Right cardiac atrium (tissue), 5 donors: Measurements from ENCODE around the gene SENP1. TPM values are rescaled to one million over a fixed set of nuclear protein-coding genes. Genes with fewer than 3 reads are reported as not detected.

Experiments used
- ATAC-seq, 2 donors: fragments of 200-7000 bp; cut with Tn5 transposase; one replicate each; pipeline versions ENCODE4 v1.8.0 to v1.9.1; 2020; ENCODE audit warnings: moderate library complexity in 2 of 2, mild to moderate bottlenecking in 1 of 2
- DNase-seq, 3 donors: peaks; one replicate each; pipeline ENCODE4 v3.0.0-alpha.2; 2020
- H3K27ac ChIP-seq: one replicate; pipeline ENCODE4 v1.5.1; 2013; ENCODE audit warnings: mild to moderate bottlenecking, low read length, control low read depth, moderate library complexity
- H3K27me3 ChIP-seq: one replicate; pipeline ENCODE4 v1.6.1; 2013; ENCODE audit not compliant: control insufficient read depth, insufficient read depth
- H3K4me1 ChIP-seq: one replicate; pipeline ENCODE4 v1.6.1; 2013; ENCODE audit warnings: low read length; ENCODE audit not compliant: control insufficient read depth, insufficient read depth
- H3K4me3 ChIP-seq: one replicate; pipeline ENCODE4 v1.5.1; 2013; ENCODE audit warnings: low read length, control low read depth
- H3K9me3 ChIP-seq: one replicate; pipeline ENCODE4 v1.6.1; 2013; ENCODE audit warnings: low read length; ENCODE audit not compliant: control insufficient read depth
- WGBS: extraction: QIAGEN DNeasy Blood & Tissue Kit; methylation state at CpG from one replicate; pipeline ENCODE4 v1.1.7; 2013; 5-methylcytosine and 5-hydroxymethylcytosine counted together
- intact Hi-C, 4 donors: fragments of 100-400 bp; cut with DNase I; formaldehyde crosslinking; loops; one replicate each; pipeline versions ENCODE4 v1.11.0 to v1.14.0; 2022 to 2023
- long read RNA-seq, 4 donors: library from polyadenylated mRNA; unstranded; transcript quantifications; one replicate each; pipeline ENCODE4 v2.0.0, GENCODE V29; 2020 to 2021
- polyA plus RNA-seq: library from polyadenylated mRNA; stranded (reverse); fragments of 200-250 nt; gene quantifications from one replicate; pipeline ENCODE4 v1.2.3, GENCODE V29; 2013
- total RNA-seq, 4 donors: library from RNA; stranded (reverse); fragmentation: NEBNext Ultra II Directional; extraction: Animal tissue kit (Norgen Biotek cat#: 25700); gene quantifications; one replicate each; pipeline ENCODE4 v1.2.1, GENCODE V29; 2021
- donor health status: healthy with polysubstance abuse.
- donor health status: DM: no; HTN: yes; CAD: no.
- donor health status: DM: no; HTN: no; CAD: no.
- donor health status: DM: no; HTN: yes; CAD: no; lungs with severe emphysema.
- donor health status: DM: yes; HTN: yes; CAD: no.

SENP1 gene
- total RNA-seq (10 to 100 TPM in 1 of 4 donors, 1 to 10 TPM in 3; 7.7 to 12.8 (median 9.0) TPM), polyA plus RNA-seq (2.8 TPM)
- long read RNA-seq, donor 1, full-length matches to known transcripts = 2 of 7 reads
- long read RNA-seq, donor 1, partial matches to known transcripts = 0 of 7 reads
- long read RNA-seq, donor 1, other reads (novel, unspliced or antisense) = 5 of 7 reads
- long read RNA-seq, donor 2, partial matches to known transcripts = 2 of 2 reads
- long read RNA-seq, donor 2, other reads (novel, unspliced or antisense) = 0 of 2 reads
- long read RNA-seq, donor 3, full-length matches to known transcripts = 4 of 9 reads
- long read RNA-seq, donor 3, partial matches to known transcripts = 2 of 9 reads
- long read RNA-seq, donor 3, other reads (novel, unspliced or antisense) = 3 of 9 reads
- long read RNA-seq, donor 4, partial matches to known transcripts = 0 of 1 reads
- long read RNA-seq, donor 4, other reads (novel, unspliced or antisense) = 1 of 1 reads

- Histone ChIP-seq H3K27ac (peak within 1 kb of the TSS; percentile 99), H3K4me3 (peak within 1 kb of the TSS; percentile 95), H3K9me3 (no peaks in the 10 kb centered on the region), H3K27me3 (no peaks in the 10 kb centered on the region), H3K4me1 (peaks cover 3% of the 10 kb centered on the region)
- DNase-seq = peak; percentile 91 to 96 (median 95)
- intact Hi-C loops = loop anchor here in 1 of 4 donors (10.0 kb wide), 1 partner anchor 49 kb away; the partner anchor contains the start of gene ASB8
- peak; percentile 96 to 98 for ATAC-seq
- WGBS = under 1% methylated on average over 53 of the region's 53 CpGs
These were observed at the start of gene SENP1 for GRCh38 chr12:48105867-48106680. Gene SENP1, minus strand, starts transcription at chr12:48106079. Its CDS starts 4,607 bp downstream, at chr12:48101472.

- DNase-seq (no peak), ATAC-seq (peak in 1 of 2 donors; percentile 37)
- no peaks in the 10 kb centered on the region for H3K27me3 ChIP-seq
- H3K9me3 ChIP-seq = no peaks in the 10 kb centered on the region
- H3K27ac ChIP-seq = peak overlapping the region; percentile 35
- H3K4me3 ChIP-seq = no peak overlapping the region
- intact Hi-C loops = loop anchor here in 1 of 4 donors (10.0 kb wide), 1 partner anchor 46 kb away; the partner anchor contains the start of gene SENP1
- WGBS = 90% methylated on average over 2 of the region's 2 CpGs
- H3K4me1 ChIP-seq = peaks cover 2% of the 10 kb centered on the region
These were observed 45.4 kb upstream of the SENP1 start for GRCh38 chr12:48151103-48151771.

DNA sequence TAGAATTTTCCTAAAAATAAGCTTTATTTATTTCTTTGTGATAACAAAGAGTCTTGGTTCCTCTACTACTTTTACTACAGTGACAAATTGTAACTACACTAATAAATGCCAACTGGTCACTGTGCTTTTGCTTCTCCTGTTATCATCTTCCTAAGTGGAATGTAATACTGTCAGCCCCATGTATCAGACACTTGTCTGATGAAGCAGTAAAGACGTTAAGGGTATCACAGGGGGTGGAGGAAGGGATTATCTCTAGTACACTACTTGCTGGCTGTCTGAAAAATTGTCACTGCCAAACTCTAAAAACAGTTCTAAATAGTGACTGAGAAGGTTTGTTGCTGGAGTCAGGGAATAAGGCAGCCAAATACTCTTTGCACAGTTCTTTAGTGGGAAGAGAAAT, 40.1 kb upstream of the SENP1 start:
- no peak for DNase-seq
- WGBS = 17% methylated on average over 1 of the region's 1 CpG
- peak overlapping the region; percentile 64 for H3K27ac ChIP-seq
- no peaks in the 10 kb centered on the region for H3K27me3 ChIP-seq
- H3K4me1 ChIP-seq = peaks cover 2% of the 10 kb centered on the region
- intact Hi-C loops = no loop called here
- no peaks in the 10 kb centered on the region for H3K9me3 ChIP-seq
- no peak overlapping the region for H3K4me3 ChIP-seq
- ATAC-seq = peak; percentile 81 to 89

GRCh38 chr12:48143898-48144297, 38.0 kb upstream of the SENP1 start:
- Histone ChIP-seq H3K9me3 (no peaks in the 10 kb centered on the region), H3K4me3 (no peak overlapping the region), H3K27ac (no peak overlapping the region), H3K27me3 (no peaks in the 10 kb centered on the region), H3K4me1 (no peaks in the 10 kb centered on the region)
- no peak for ATAC-seq
- WGBS = 88% methylated on average over 2 of the region's 2 CpGs
- intact Hi-C loops = no loop called here
- DNase-seq = no peak

DNA sequence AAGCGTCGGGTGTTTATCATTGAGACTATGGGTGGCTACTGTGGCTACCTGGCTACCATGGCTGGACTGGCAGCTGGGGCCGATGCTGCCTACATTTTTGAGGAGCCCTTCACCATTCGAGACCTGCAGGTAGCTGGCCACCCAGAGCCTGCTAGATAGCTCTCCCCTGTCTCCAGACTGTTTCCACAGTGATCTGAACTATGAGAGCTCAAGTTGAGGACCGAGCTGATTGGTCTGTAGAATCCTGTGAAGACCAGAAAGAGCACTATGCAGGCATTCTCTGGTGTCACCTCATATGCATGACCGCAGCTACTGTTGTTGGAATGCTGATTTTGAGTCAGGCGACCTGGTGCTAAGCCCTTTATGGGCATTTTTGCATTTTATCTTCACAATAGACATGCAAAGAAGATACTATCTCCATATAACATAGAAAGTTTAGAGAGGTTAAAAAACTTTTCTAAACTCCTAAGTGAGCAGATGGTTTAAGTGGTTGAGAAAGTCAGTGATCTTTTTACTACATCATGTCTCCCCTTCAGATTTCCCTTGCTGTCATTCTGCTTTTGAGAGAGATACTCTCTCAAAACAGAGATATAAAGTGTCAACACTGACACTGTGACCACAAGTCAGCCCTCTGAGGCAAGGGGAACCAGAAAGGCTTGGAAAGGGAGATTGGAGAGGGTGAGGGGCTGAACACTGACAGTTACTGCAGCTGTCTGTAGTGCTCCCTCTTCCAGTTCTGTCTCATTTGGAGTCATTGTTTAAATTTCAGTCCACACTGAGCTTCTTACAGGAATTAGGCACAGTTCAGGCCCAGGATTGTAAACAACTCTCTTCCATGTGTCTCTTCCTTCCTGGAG, 37.2 kb upstream of the SENP1 start:
- Histone ChIP-seq H3K4me1 (no peaks in the 10 kb centered on the region), H3K9me3 (no peaks in the 10 kb centered on the region), H3K27ac (no peak overlapping the region), H3K27me3 (no peaks in the 10 kb centered on the region), H3K4me3 (no peak overlapping the region)
- no peak for ATAC-seq
- intact Hi-C loops = no loop called here
- DNase-seq = no peak
- 78% methylated on average over 7 of the region's 7 CpGs for WGBS

GRCh38 chr12:48135027-48135426, 29.1 kb upstream of the SENP1 start:
- intact Hi-C loops = no loop called here

GRCh38 chr12:48132826-48133225, 26.9 kb upstream of the SENP1 start:
- DNase-seq = no peak
- H3K9me3 ChIP-seq = no peaks in the 10 kb centered on the region
- intact Hi-C loops = no loop called here
- WGBS = 96% methylated on average over 14 of the region's 14 CpGs
- H3K27me3 ChIP-seq = no peaks in the 10 kb centered on the region
- no peak for ATAC-seq
- H3K4me3 ChIP-seq = no peak overlapping the region
- H3K4me1 ChIP-seq = peaks cover 3% of the 10 kb centered on the region
- H3K27ac ChIP-seq = no peak overlapping the region

More at GRCh38 chr12:48135027-48135426, 29.1 kb upstream of the SENP1 start:
- Histone ChIP-seq H3K4me1 (peaks cover 3% of the 10 kb centered on the region), H3K4me3 (no peak overlapping the region), H3K27ac (no peak overlapping the region), H3K27me3 (no peaks in the 10 kb centered on the region), H3K9me3 (no peaks in the 10 kb centered on the region)
- WGBS = 94% methylated on average over 5 of the region's 5 CpGs
- no peak for ATAC-seq
- no peak for DNase-seq

- Histone ChIP-seq H3K27me3 (no peaks in the 10 kb centered on the region), H3K9me3 (no peaks in the 10 kb centered on the region), H3K4me3 (no peak overlapping the region), H3K4me1 (peaks cover 3% of the 10 kb centered on the region), H3K27ac (no peak overlapping the region)
- intact Hi-C loops = no loop called here
- 75% methylated on average over 2 of the region's 2 CpGs for WGBS
- DNase-seq (no peak), ATAC-seq (no peak)
These were observed 25.6 kb upstream of the SENP1 start for GRCh38 chr12:48131517-48131916.

DNA sequence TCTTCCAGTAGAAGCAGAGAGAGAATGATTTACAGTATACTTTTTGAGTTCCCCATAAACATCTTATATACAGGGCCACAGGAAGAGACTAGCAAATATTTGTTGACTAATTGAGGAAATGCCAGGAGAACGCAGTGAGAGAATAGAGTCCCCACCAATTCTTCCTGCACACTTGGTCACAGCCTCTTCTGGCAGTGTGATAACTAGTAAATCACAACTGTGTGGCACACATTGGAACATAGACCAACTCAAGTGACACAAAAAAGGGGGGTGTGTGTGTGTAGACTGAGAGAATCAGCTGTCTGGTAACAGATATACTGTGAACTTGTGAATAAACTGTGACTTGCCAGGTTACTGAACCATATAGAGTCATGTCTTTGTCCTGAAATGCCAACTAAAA, 23.5 kb upstream of the SENP1 start:
- H3K27me3 ChIP-seq = no peaks in the 10 kb centered on the region
- 46% methylated on average over 1 of the region's 1 CpG for WGBS
- peaks cover 6% of the 10 kb centered on the region for H3K4me1 ChIP-seq
- no peak overlapping the region for H3K4me3 ChIP-seq
- no peak for DNase-seq
- no peaks in the 10 kb centered on the region for H3K9me3 ChIP-seq
- intact Hi-C loops = no loop called here
- no peak for ATAC-seq
- H3K27ac ChIP-seq = no peak overlapping the region

- no peaks in the 10 kb centered on the region for H3K27me3 ChIP-seq
- DNase-seq (no peak), ATAC-seq (no peak)
- no peaks in the 10 kb centered on the region for H3K9me3 ChIP-seq
- WGBS = 100% methylated on average over 1 of the region's 1 CpG
- H3K27ac ChIP-seq = no peak overlapping the region
- peaks cover 6% of the 10 kb centered on the region for H3K4me1 ChIP-seq
- intact Hi-C loops = no loop called here
- no peak overlapping the region for H3K4me3 ChIP-seq
These were observed 22.9 kb upstream of the SENP1 start for GRCh38 chr12:48128800-48129199.
